ENCODE results near the gene SPOP. TPM values are rescaled to one million over a fixed set of nuclear protein-coding genes. Genes with fewer than 3 reads are reported as not detected.

The SPOP gene
- total RNA-seq, 1 experiment from 2014 or later: 52.3 TPM

GRCh38 chr17:49583889-49584288 is 94.0 kb downstream of the SPOP start:
- Mint-ChIP-seq H3K4me3 (ENCODE audit: unreplicated experiment) (no peak overlapping the region), H3K27me3 (ENCODE audit: insufficient read depth, unreplicated experiment) (no peaks in the 10 kb centered on the region), H3K4me1 (ENCODE audit: insufficient read depth, unreplicated experiment) (peaks cover 5% of the 10 kb centered on the region), H3K9me3 (ENCODE audit: unreplicated experiment) (no peaks in the 10 kb centered on the region), H3K36me3 (ENCODE audit: insufficient read depth, unreplicated experiment) (peaks cover 5% of the 10 kb centered on the region), H3K27ac (ENCODE audit: low read depth, unreplicated experiment) (no peak overlapping the region)
- intact Hi-C loops (cut with micrococcal nuclease): no loop called here
- CTCF ChIA-PET: interaction anchor here (0.8 to 1.4 kb wide), 2 partner anchors 9 to 415 kb away, joined by 5 read pairs; no protein-coding TSS in a partner anchor
- BruUV-seq (replicated peaks): no TSS peak
- DNase-seq (ENCODE audit: unreplicated experiment): no peak
- POLR2A ChIA-PET: no interaction called here
- TF ChIP-seq, protein P1, sequence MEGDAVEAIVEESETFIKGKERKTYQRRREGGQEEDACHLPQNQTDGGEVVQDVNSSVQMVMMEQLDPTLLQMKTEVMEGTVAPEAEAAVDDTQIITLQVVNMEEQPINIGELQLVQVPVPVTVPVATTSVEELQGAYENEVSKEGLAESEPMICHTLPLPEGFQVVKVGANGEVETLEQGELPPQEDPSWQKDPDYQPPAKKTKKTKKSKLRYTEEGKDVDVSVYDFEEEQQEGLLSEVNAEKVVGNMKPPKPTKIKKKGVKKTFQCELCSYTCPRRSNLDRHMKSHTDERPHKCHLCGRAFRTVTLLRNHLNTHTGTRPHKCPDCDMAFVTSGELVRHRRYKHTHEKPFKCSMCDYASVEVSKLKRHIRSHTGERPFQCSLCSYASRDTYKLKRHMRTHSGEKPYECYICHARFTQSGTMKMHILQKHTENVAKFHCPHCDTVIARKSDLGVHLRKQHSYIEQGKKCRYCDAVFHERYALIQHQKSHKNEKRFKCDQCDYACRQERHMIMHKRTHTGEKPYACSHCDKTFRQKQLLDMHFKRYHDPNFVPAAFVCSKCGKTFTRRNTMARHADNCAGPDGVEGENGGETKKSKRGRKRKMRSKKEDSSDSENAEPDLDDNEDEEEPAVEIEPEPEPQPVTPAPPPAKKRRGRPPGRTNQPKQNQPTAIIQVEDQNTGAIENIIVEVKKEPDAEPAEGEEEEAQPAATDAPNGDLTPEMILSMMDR (IDR thresholded peaks at IDR 0.05; ENCODE audit: unreplicated experiment): no peak

DNA sequence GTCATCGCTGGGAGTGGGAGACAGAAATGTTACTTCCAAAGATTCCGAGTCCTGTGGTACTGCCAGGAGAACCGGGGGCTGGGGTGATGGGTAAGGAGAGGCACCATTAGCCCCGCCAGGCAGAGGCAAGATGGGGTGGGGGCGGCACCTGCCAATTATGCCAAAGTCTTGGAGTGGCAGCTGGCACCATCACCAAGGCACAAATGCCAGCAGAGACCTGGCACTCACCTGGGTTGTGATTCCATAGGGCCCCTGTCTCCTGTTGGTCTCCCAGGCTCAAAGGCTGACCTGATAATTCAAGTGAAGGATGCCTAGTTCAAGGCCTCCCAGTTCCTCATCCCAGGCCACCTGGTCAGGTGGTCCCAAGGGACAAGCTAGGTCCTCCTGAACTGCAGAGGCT is 94.7 kb downstream of the SPOP start:
- Mint-ChIP-seq H3K4me3 (ENCODE audit: unreplicated experiment) (no peak overlapping the region), H3K36me3 (ENCODE audit: insufficient read depth, unreplicated experiment) (peaks cover 5% of the 10 kb centered on the region), H3K27ac (ENCODE audit: low read depth, unreplicated experiment) (no peak overlapping the region), H3K9me3 (ENCODE audit: unreplicated experiment) (no peaks in the 10 kb centered on the region), H3K4me1 (ENCODE audit: insufficient read depth, unreplicated experiment) (peaks cover 5% of the 10 kb centered on the region), H3K27me3 (ENCODE audit: insufficient read depth, unreplicated experiment) (no peaks in the 10 kb centered on the region)
- intact Hi-C loops (cut with micrococcal nuclease): no loop called here
- TF ChIP-seq, protein P1 (IDR thresholded peaks at IDR 0.05; ENCODE audit: unreplicated experiment): no peak
- CTCF ChIA-PET: interaction anchor here (0.5 to 1.4 kb wide), 3 partner anchors 8 to 415 kb away, joined by 3 to 5 read pairs (median 5); no protein-coding TSS in a partner anchor
- BruUV-seq (replicated peaks): no TSS peak
- POLR2A ChIA-PET: no interaction called here
- DNase-seq (ENCODE audit: unreplicated experiment): no peak

GRCh38 chr17:49582789-49583188 is 95.1 kb downstream of the SPOP start:
- H3K9me3 Mint-ChIP-seq (ENCODE audit: unreplicated experiment): no peaks in the 10 kb centered on the region
- no peak overlapping the region for H3K4me3 Mint-ChIP-seq (ENCODE audit: unreplicated experiment)
- DNase-seq (ENCODE audit: unreplicated experiment): peak; percentile 49
- no TSS peak for BruUV-seq (replicated peaks)
- intact Hi-C loops (cut with micrococcal nuclease): no loop called here
- no peak overlapping the region for H3K27ac Mint-ChIP-seq (ENCODE audit: low read depth, unreplicated experiment)
- H3K4me1 Mint-ChIP-seq (ENCODE audit: insufficient read depth, unreplicated experiment): peaks cover 5% of the 10 kb centered on the region
- POLR2A ChIA-PET: no interaction called here
- CTCF ChIA-PET: interaction anchor here (0.5 to 1.4 kb wide), 2 partner anchors 8 to 115 kb away, joined by 3 to 5 read pairs; no protein-coding TSS in a partner anchor
- TF ChIP-seq, protein P1 (IDR thresholded peaks at IDR 0.05; ENCODE audit: unreplicated experiment): no peak
- H3K27me3 Mint-ChIP-seq (ENCODE audit: insufficient read depth, unreplicated experiment): no peaks in the 10 kb centered on the region
- peaks cover 5% of the 10 kb centered on the region for H3K36me3 Mint-ChIP-seq (ENCODE audit: insufficient read depth, unreplicated experiment)

DNA sequence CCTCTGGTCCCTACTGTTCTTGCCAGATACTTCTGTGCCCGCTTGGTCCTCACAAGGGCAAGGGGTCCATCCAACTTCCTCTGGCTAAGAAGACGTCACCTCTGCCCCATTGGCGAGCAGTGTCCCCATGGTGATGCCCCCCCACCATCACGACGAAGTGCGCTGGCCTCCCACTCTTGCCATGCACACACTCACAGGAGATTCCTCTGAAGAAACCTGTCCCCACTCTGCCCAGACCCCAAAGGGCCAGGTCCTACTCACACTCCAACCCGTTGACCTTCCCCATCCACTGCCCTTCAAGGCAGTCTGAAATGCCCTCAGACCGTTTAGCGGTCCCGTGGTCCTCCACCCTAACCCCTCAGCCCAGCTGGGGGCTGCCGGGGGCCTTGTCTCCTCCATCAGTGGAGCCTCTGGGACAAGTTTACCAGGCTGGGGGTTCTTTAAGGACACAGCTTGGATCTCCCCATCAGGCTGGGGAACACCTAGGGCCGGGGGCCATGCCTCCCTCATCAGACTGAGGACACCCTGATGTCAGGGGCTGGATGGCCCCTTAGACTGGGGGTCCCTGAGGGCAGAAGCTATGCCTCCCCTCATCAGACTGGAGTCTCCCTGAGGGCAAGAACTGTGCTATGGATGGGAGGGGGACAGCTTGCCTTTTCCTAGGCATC is 95.7 kb downstream of the SPOP start:
- no peak overlapping the region for H3K4me3 Mint-ChIP-seq (ENCODE audit: unreplicated experiment)
- CTCF ChIA-PET: no interaction called here
- intact Hi-C loops (cut with micrococcal nuclease): no loop called here

More for the DNA sequence above, 95.7 kb downstream of the SPOP start:
- Mint-ChIP-seq H3K27ac (ENCODE audit: low read depth, unreplicated experiment) (no peak overlapping the region), H3K27me3 (ENCODE audit: insufficient read depth, unreplicated experiment) (no peaks in the 10 kb centered on the region), H3K4me1 (ENCODE audit: insufficient read depth, unreplicated experiment) (peaks cover 5% of the 10 kb centered on the region), H3K9me3 (ENCODE audit: unreplicated experiment) (no peaks in the 10 kb centered on the region), H3K36me3 (ENCODE audit: insufficient read depth, unreplicated experiment) (peaks cover 5% of the 10 kb centered on the region)
- no peak for DNase-seq (ENCODE audit: unreplicated experiment)
- BruUV-seq (replicated peaks): no TSS peak
- POLR2A ChIA-PET: no interaction called here
- TF ChIP-seq, protein P1 (IDR thresholded peaks at IDR 0.05; ENCODE audit: unreplicated experiment): no peak
